Measurements from ENCODE around the gene HSPA12A.
A peak's percentile ranks its signal among the peaks of the same experiment; 100 is the strongest.

Gene HSPA12A

GRCh38 chr10:116690356-116691322 lies 51.7 kb downstream of the HSPA12A start:
- no peak for DNase-seq (ENCODE audit: low read depth)

- DNase-seq (ENCODE audit: low read depth), result no peak
These were observed 52.6 kb downstream of the HSPA12A start for GRCh38 chr10:116689744-116690143.

GRCh38 chr10:116688741-116689495 lies 53.4 kb downstream of the HSPA12A start:
- no peak for DNase-seq (ENCODE audit: low read depth)

- peak; percentile 72 for DNase-seq (ENCODE audit: low read depth)
These were observed 54.1 kb downstream of the HSPA12A start for GRCh38 chr10:116688241-116688711.

- peak; percentile 27 for DNase-seq (ENCODE audit: low read depth)
These were observed 54.7 kb downstream of the HSPA12A start for GRCh38 chr10:116687633-116688032.

- DNase-seq (ENCODE audit: low read depth), result no peak
These were observed 55.7 kb downstream of the HSPA12A start for GRCh38 chr10:116686632-116687031.

GRCh38 chr10:116685807-116686206 lies 56.6 kb downstream of the HSPA12A start:
- no peak for DNase-seq (ENCODE audit: low read depth)

GRCh38 chr10:116684781-116685180 lies 57.6 kb downstream of the HSPA12A start:
- DNase-seq (ENCODE audit: low read depth), result no peak

GRCh38 chr10:116683821-116684220 lies 58.5 kb downstream of the HSPA12A start:
- no peak for DNase-seq (ENCODE audit: low read depth)

- DNase-seq (ENCODE audit: low read depth), result no peak
These were observed 59.2 kb downstream of the HSPA12A start for GRCh38 chr10:116683166-116683565.

GRCh38 chr10:116679351-116679750 lies 63.0 kb downstream of the HSPA12A start:
- no peak for DNase-seq (ENCODE audit: low read depth)

- DNase-seq (ENCODE audit: low read depth), result no peak
These were observed 65.7 kb downstream of the HSPA12A start for GRCh38 chr10:116676633-116677032.

- DNase-seq (ENCODE audit: low read depth), result no peak
These were observed 66.2 kb downstream of the HSPA12A start for GRCh38 chr10:116676118-116676517.

- no peak for DNase-seq (ENCODE audit: low read depth)
These were observed 67.4 kb downstream of the HSPA12A start for GRCh38 chr10:116674901-116675423.

GRCh38 chr10:116673866-116674265 lies 68.5 kb downstream of the HSPA12A start:
- no peak for DNase-seq (ENCODE audit: low read depth)

GRCh38 chr10:116672891-116673290 lies 69.5 kb downstream of the HSPA12A start:
- DNase-seq (ENCODE audit: low read depth), result no peak

GRCh38 chr10:116671274-116671926 lies 71.0 kb downstream of the HSPA12A start:
- peak; percentile 35 for DNase-seq (ENCODE audit: low read depth)

GRCh38 chr10:116670706-116671105 lies 71.7 kb downstream of the HSPA12A start:
- DNase-seq (ENCODE audit: low read depth), result no peak

- DNase-seq (ENCODE audit: low read depth), result peak; percentile 0
These were observed 72.3 kb downstream of the HSPA12A start for GRCh38 chr10:116669832-116670644.

GRCh38 chr10:116669080-116669479 lies 73.3 kb downstream of the HSPA12A start:
- DNase-seq (ENCODE audit: low read depth), result no peak

- DNase-seq (ENCODE audit: low read depth), result no peak
These were observed 73.9 kb downstream of the HSPA12A start for GRCh38 chr10:116668446-116668845.
